ENCODE results near the gene TRMT11.

The TRMT11 gene

DNA sequence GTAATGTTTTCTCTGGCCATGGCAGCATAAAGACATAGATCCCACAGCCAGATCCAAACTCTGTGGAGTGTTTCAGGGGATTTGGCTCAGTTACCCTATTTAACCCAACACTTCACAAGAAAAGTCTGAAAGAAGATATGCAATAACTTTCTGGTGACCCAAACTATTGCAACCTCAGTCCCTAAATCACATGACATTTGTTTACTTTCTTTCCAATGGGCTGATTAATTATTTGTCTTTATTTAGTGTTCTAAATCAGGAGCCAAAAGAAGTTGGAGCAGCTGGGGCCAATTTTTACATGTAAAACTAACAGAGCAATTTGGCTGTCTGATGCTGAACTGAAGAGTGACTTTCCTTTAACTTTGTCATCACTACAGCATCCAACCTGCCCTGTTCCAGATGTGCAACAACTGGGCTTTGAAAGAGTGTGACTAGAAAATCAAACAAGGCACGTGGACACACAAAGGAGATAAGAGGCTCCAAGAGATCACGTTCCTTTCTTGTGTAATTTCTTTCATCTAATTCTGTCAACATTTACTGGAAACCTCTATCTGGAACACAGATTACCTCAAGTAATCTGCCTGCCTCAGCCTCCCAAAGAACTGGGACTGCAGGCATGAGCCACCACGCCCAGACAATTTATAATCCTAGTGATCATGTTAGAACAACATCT is 90.8 kb downstream of the TRMT11 start:
- H3K36me3 Mint-ChIP-seq (ENCODE audit: low read depth): no peaks in the 10 kb centered on the region
- no peaks in the 10 kb centered on the region for H3K4me1 Mint-ChIP-seq (ENCODE audit: low read depth)
- H3K4me3 Mint-ChIP-seq: no peak overlapping the region
- H3K27ac Mint-ChIP-seq: no peak overlapping the region
- H3K27me3 Mint-ChIP-seq (ENCODE audit: low read depth): no peaks in the 10 kb centered on the region
- no peaks in the 10 kb centered on the region for H3K9me3 Mint-ChIP-seq

DNA sequence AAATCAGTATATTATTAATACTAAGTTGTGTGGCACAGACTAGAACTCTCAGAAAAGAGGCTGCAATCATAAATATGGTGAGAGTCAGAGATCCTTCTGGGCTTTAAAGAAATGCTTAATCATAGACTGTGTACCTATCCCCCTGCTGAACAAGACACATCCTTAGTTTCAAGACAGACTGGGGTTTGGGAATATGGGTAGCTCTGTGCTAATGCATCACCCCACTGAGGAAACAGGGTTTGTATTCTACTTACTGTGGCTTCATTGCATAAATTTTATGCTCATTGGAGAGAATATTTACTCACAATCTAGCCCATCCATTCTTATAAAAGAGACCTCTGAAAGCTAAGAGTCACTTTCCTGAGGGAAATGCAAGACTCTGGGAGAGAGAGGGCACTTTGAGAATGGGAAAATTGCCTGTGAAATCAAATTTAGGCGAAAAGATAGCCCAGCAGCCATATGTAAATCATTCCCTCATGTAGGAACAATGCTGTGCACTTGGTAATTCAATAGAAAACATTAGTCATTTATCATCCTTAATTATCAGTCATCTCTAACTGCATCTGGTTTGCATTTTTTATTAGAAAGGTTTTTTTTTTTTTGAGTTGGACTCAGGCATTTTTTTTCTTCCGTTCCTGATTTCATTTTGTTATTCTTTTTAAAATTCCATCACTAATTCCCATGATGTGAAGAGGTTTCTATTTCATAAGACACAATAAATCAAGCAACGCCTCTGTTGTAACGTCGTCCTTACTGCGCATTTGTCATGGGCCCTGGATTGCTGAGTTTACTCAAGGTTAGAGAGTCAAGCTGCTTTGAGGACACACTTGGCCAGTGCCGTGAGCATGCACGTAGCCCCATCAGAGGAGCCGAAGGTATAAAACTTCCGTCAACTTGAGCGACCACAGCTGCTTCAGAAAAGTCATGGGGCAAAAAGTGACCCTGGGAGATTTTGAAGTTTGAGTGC is 91.8 kb downstream of the TRMT11 start:
- H3K27ac Mint-ChIP-seq: no peak overlapping the region
- H3K36me3 Mint-ChIP-seq (ENCODE audit: low read depth): no peaks in the 10 kb centered on the region
- H3K4me3 Mint-ChIP-seq: no peak overlapping the region
- no peaks in the 10 kb centered on the region for H3K9me3 Mint-ChIP-seq
- H3K27me3 Mint-ChIP-seq (ENCODE audit: low read depth): no peaks in the 10 kb centered on the region
- no peaks in the 10 kb centered on the region for H3K4me1 Mint-ChIP-seq (ENCODE audit: low read depth)

DNA sequence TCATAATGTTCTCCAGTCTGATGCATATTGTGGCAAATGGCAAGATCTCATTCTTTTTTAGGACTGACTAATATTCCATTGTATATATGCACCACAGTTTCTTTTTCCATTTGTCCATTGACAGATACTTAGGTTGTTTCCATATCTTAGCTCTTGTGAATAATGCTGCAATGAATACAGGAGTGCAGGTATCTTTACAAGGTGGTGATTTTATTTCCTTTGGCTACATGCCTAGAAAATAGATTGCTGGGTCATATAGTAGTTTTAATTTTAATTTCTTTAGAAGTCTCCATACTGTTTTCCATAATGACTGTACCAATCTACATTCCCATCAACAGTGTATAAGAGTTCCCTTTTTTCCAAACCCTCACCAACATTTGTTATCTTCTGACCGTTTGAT is 97.5 kb downstream of the TRMT11 start:
- H3K27ac Mint-ChIP-seq: no peak overlapping the region
- H3K9me3 Mint-ChIP-seq: no peaks in the 10 kb centered on the region
- H3K27me3 Mint-ChIP-seq (ENCODE audit: low read depth): no peaks in the 10 kb centered on the region
- H3K4me1 Mint-ChIP-seq (ENCODE audit: low read depth): no peaks in the 10 kb centered on the region
- H3K4me3 Mint-ChIP-seq: no peak overlapping the region
- H3K36me3 Mint-ChIP-seq (ENCODE audit: low read depth): no peaks in the 10 kb centered on the region

DNA sequence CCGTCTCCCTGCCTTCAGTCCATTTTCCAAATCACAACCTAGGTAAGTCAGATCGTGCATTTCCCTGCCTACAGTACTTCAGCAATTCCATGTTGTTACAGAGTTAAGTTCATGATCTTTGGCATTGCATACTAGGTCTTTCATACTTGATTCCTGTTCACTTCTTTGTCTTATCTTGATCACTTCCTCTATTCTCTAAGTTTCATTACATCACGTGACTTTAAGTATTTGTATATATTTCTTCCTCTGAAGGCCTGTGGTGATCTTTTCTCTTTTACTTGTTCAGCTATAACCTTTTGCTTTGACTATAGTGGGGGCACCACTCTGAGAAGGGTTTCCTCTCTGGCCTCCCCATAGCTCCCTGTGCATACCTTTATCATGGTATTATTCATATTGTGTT is 100.2 kb downstream of the TRMT11 start:
- Mint-ChIP-seq H3K36me3 (ENCODE audit: low read depth) (no peaks in the 10 kb centered on the region), H3K9me3 (no peaks in the 10 kb centered on the region), H3K4me1 (ENCODE audit: low read depth) (no peaks in the 10 kb centered on the region), H3K4me3 (no peak overlapping the region), H3K27me3 (ENCODE audit: low read depth) (no peaks in the 10 kb centered on the region), H3K27ac (no peak overlapping the region)
